ENCODE measurements around the gene MAPK6. TPM values are rescaled to one million over a fixed set of nuclear protein-coding genes. Genes with fewer than 3 reads are reported as not detected.

The MAPK6 gene
- total and polyA plus RNA-seq, 9 of the 15 experiments (the other 6 are each of a cell fraction or from before 2014, with no cell fraction given): 28.5 to 97.1 (median 74.0) TPM

GRCh38 chr15:52019394-52020220, 588 bp downstream of the MAPK6 start (continued):
- TF ChIP-seq ZSCAN32 (CRISPR knock-in tag; IDR thresholded peaks at IDR 0.05) (no peak), MEIS2 (IDR thresholded peaks at IDR 0.05; ENCODE audit: partially characterized antibody) (no peak), ZNF311 (CRISPR knock-in tag; IDR thresholded peaks at IDR 0.05) (no peak), HOMEZ (CRISPR knock-in tag; IDR thresholded peaks at IDR 0.05) (no peak), ATF2 (CRISPR knock-in tag; IDR thresholded peaks at IDR 0.05) (no peak), ZNF121 (CRISPR knock-in tag; conservative IDR thresholded peaks at IDR 0.05) (no peak), KLF6 (CRISPR knock-in tag; IDR thresholded peaks at IDR 0.05; ENCODE audit: borderline replicate concordance) (no peak), ZNF282 (CRISPR knock-in tag; IDR thresholded peaks at IDR 0.05) (no peak), RFX1 (IDR thresholded peaks at IDR 0.05) (no peak), ZBTB2 (IDR thresholded peaks at IDR 0.05) (0 out of 2 replicates have a peak, but pooled peaks have one; percentile 34), WHSC1 (IDR thresholded peaks at IDR 0.05; ENCODE audit: low read length) (no peak), MCM5 (IDR thresholded peaks at IDR 0.05; ENCODE audit: low read depth) (no peak), CLOCK (CRISPR knock-in tag; IDR thresholded peaks at IDR 0.05; ENCODE audit: borderline replicate concordance) (no peak), PHB2 (IDR thresholded peaks at IDR 0.05; ENCODE audit: low read depth) (no peak), DIDO1 (tag; IDR thresholded peaks at IDR 0.05; ENCODE audit: low read depth) (no peak), NR4A1 (CRISPR knock-in tag; IDR thresholded peaks at IDR 0.05) (no peak), NR4A1 (tag; IDR thresholded peaks at IDR 0.05) (no peak), ARID3A (IDR thresholded peaks at IDR 0.05; ENCODE audit: borderline replicate concordance, low read depth, low read length) (no peak)

Data from K562 (cell line).